Esophagus squamous epithelium (tissue), 4 donors: Measurements from ENCODE around the gene LMF1.

Experiments used
- CTCF ChIP-seq, 6 experiments: fragments of 450-650 bp in 4 of 6; fragments of 200-600 bp in 2 of 6; sonication (generic) in 2 of 6; IDR thresholded peaks; one replicate each; pipeline ENCODE4 v1.5.1; 2016 to 2019; ENCODE audit warnings: antibody characterized with exemption in 6 of 6, mild to moderate bottlenecking in 4 of 6, moderate library complexity in 4 of 6
- POLR2A ChIP-seq, 4 donors: fragments of 450-650 bp; IDR thresholded peaks; one replicate each; pipeline ENCODE4 v1.6.1; 2017; ENCODE audit warnings: antibody characterized with exemption in 4 of 4, mild to moderate bottlenecking in 4 of 4, moderate library complexity in 3 of 4

- TF ChIP-seq CTCF (IDR thresholded peaks at IDR 0.05), result no peak
- TF ChIP-seq POLR2A (IDR thresholded peaks at IDR 0.05), result no peak
Observed at GRCh38 chr16:962366-962765, 8.4 kb downstream of the LMF1 start.
